ENCODE data around the gene KAT2B.

Gene KAT2B

GRCh38 chr3:20083953-20084352 lies 43.7 kb downstream of the KAT2B start:
- no peak overlapping the region for H3K4me3 ChIP-seq (ENCODE audit: low read length)
- no peaks in the 10 kb centered on the region for H3K9me3 ChIP-seq (ENCODE audit: insufficient read depth, low read length)
- no peaks in the 10 kb centered on the region for H4K20me1 ChIP-seq (ENCODE audit: insufficient read depth, low read length)
- H3K27me3 ChIP-seq (ENCODE audit: low read depth, low read length), result no peaks in the 10 kb centered on the region
- no peak overlapping the region for H3K4me2 ChIP-seq (ENCODE audit: low read length)
- H3K36me3 ChIP-seq (replicated peaks; ENCODE audit: low read depth, low read length), result peaks cover 6% of the 10 kb centered on the region
- no peaks in the 10 kb centered on the region for H3K79me2 ChIP-seq (ENCODE audit: low read length)
- no peak overlapping the region for H3K9ac ChIP-seq (ENCODE audit: low read length)
- TF ChIP-seq CTCF (IDR thresholded peaks at IDR 0.05; ENCODE audit: low read depth, low read length) (no peak), EZH2phosphoT487 (IDR thresholded peaks at IDR 0.05; ENCODE audit: low read depth) (no peak)
- H3K27ac ChIP-seq (ENCODE audit: low read length), result no peak overlapping the region
- peaks cover 15% of the 10 kb centered on the region for H3K4me1 ChIP-seq (ENCODE audit: low read length)
- H2AFZ ChIP-seq (ENCODE audit: low read depth, low read length), result no peak overlapping the region

- TF ChIP-seq CTCF (IDR thresholded peaks at IDR 0.05; ENCODE audit: low read depth, low read length) (no peak), EZH2phosphoT487 (IDR thresholded peaks at IDR 0.05; ENCODE audit: low read depth) (no peak)
- Histone ChIP-seq H3K27ac (ENCODE audit: low read length) (no peak overlapping the region), H3K4me3 (ENCODE audit: low read length) (no peak overlapping the region), H2AFZ (ENCODE audit: low read depth, low read length) (no peak overlapping the region), H4K20me1 (ENCODE audit: insufficient read depth, low read length) (no peaks in the 10 kb centered on the region), H3K4me2 (ENCODE audit: low read length) (no peak overlapping the region), H3K27me3 (ENCODE audit: low read depth, low read length) (no peaks in the 10 kb centered on the region), H3K9ac (ENCODE audit: low read length) (no peak overlapping the region), H3K4me1 (ENCODE audit: low read length) (no peaks in the 10 kb centered on the region), H3K79me2 (ENCODE audit: low read length) (no peaks in the 10 kb centered on the region), H3K9me3 (ENCODE audit: insufficient read depth, low read length) (peaks cover 10% of the 10 kb centered on the region; the same call in 1 of the 2 replicates), H3K36me3 (replicated peaks; ENCODE audit: low read depth, low read length) (peaks cover 17% of the 10 kb centered on the region)
These were observed 51.2 kb downstream of the KAT2B start for GRCh38 chr3:20091331-20092047.

GRCh38 chr3:20095470-20095869 lies 55.2 kb downstream of the KAT2B start:
- no peak overlapping the region for H3K9ac ChIP-seq (ENCODE audit: low read length)
- H3K36me3 ChIP-seq (replicated peaks; ENCODE audit: low read depth, low read length), result peaks cover under 1% of the 10 kb centered on the region

More at GRCh38 chr3:20095470-20095869, 55.2 kb downstream of the KAT2B start:
- H4K20me1 ChIP-seq (ENCODE audit: insufficient read depth, low read length), result no peaks in the 10 kb centered on the region
- H3K4me2 ChIP-seq (ENCODE audit: low read length), result no peak overlapping the region
- no peaks in the 10 kb centered on the region for H3K27me3 ChIP-seq (ENCODE audit: low read depth, low read length)
- no peaks in the 10 kb centered on the region for H3K79me2 ChIP-seq (ENCODE audit: low read length)
- no peak for TF ChIP-seq EZH2phosphoT487 (IDR thresholded peaks at IDR 0.05; ENCODE audit: low read depth)
- TF ChIP-seq CTCF (IDR thresholded peaks at IDR 0.05; ENCODE audit: low read depth, low read length), result no peak
- no peaks in the 10 kb centered on the region for H3K9me3 ChIP-seq (ENCODE audit: insufficient read depth, low read length)
- H3K4me1 ChIP-seq (ENCODE audit: low read length), result no peaks in the 10 kb centered on the region
- H3K4me3 ChIP-seq (ENCODE audit: low read length), result no peak overlapping the region
- no peak overlapping the region for H3K27ac ChIP-seq (ENCODE audit: low read length)
- no peak overlapping the region for H2AFZ ChIP-seq (ENCODE audit: low read depth, low read length)
